Stimulated activated CD4-positive, alpha-beta T cell treated with anti-CD3 and anti-CD28 coated beads, Interleukin-15, amount 100 ng/mL, for 1 hour (primary cell): ENCODE results near the gene TSPAN9.

Source experiments
- DNase-seq, 2 donors: peaks; one replicate each; pipeline ENCODE4 v3.0.0-alpha.2; 2020; ENCODE audit warnings: low read depth in 1 of 2, low spot score in 1 of 2

Gene TSPAN9

GRCh38 chr12:3184485-3184884 is 107.3 kb downstream of the TSPAN9 start:
- DNase-seq, result no peak

GRCh38 chr12:3185260-3185870 is 108.2 kb downstream of the TSPAN9 start:
- DNase-seq, result no peak

- DNase-seq, result no peak
These were observed 109.5 kb downstream of the TSPAN9 start for GRCh38 chr12:3186546-3187215.

- DNase-seq, result no peak
These were observed 110.9 kb downstream of the TSPAN9 start for GRCh38 chr12:3187846-3188770.

- no peak for DNase-seq
These were observed 112.1 kb downstream of the TSPAN9 start for GRCh38 chr12:3189282-3189681.

GRCh38 chr12:3190101-3190500 is 112.9 kb downstream of the TSPAN9 start:
- DNase-seq, result no peak

- DNase-seq, result no peak
These were observed 114.3 kb downstream of the TSPAN9 start for GRCh38 chr12:3191450-3191849.

- DNase-seq, result no peak
These were observed 115.0 kb downstream of the TSPAN9 start for GRCh38 chr12:3192221-3192620.

- no peak for DNase-seq
These were observed 116.0 kb downstream of the TSPAN9 start for GRCh38 chr12:3193131-3193530.

- no peak for DNase-seq
These were observed 116.6 kb downstream of the TSPAN9 start for GRCh38 chr12:3193755-3194154.

GRCh38 chr12:3195337-3195736 is 118.2 kb downstream of the TSPAN9 start:
- no peak for DNase-seq

GRCh38 chr12:3195859-3196483 is 118.8 kb downstream of the TSPAN9 start:
- no peak for DNase-seq

- no peak for DNase-seq
These were observed 119.3 kb downstream of the TSPAN9 start for GRCh38 chr12:3196488-3196887.

- DNase-seq, result no peak
These were observed 120.1 kb downstream of the TSPAN9 start for GRCh38 chr12:3197131-3197818.

GRCh38 chr12:3199551-3200031 is 122.4 kb downstream of the TSPAN9 start:
- DNase-seq, result no peak

- DNase-seq, result no peak
These were observed 122.9 kb downstream of the TSPAN9 start for GRCh38 chr12:3200032-3200617.

- no peak for DNase-seq
These were observed 123.6 kb downstream of the TSPAN9 start for GRCh38 chr12:3200814-3201233.

GRCh38 chr12:3201339-3202051 is 124.3 kb downstream of the TSPAN9 start:
- DNase-seq, result no peak

- DNase-seq, result no peak
These were observed 124.9 kb downstream of the TSPAN9 start for GRCh38 chr12:3202096-3202495.
